ENCODE results near the gene FAM20A.
"Not testable (repeated sequence)": the region's sequence is repeated elsewhere in the genome, so short reads cannot be mapped to it uniquely, and the experiment has no call there.

The FAM20A gene

DNA sequence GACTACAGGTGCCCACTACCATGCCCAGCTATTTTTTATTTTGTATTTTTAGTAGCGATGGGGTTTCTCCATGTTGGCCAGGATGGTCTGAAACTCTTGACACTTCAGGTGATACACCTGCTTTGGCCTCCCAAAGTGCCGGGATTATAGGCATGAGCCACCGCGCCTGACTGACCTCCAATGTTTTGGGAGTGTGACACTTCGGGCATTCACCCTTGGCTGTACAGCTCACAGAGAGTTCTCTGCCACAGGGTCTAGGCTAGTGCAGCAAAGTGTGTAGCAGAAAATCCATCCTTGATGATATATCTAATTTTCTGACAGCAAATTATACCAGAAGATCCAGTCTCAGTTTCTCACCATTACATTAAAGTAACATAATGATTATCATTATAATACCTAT, 14.1 kb downstream of the FAM20A start:
- no peak for TF ChIP-seq CTCF (IDR thresholded peaks at IDR 0.05; ENCODE audit: borderline replicate concordance, control extremely low read depth, extremely low read depth, insufficient read depth, missing control alignments)
- in situ Hi-C loops (cut with MboI; ENCODE audit: low sequenced_read_pairs, unreplicated experiment): no loop called here
- no peak for DNase-seq (ENCODE audit: low spot score)

GRCh38 chr17:68585643-68586042, 15.5 kb downstream of the FAM20A start:
- no peak for DNase-seq (ENCODE audit: low spot score)
- no peak for TF ChIP-seq CTCF (IDR thresholded peaks at IDR 0.05; ENCODE audit: borderline replicate concordance, control extremely low read depth, extremely low read depth, insufficient read depth, missing control alignments)
- in situ Hi-C loops (cut with MboI; ENCODE audit: low sequenced_read_pairs, unreplicated experiment): no loop called here

DNA sequence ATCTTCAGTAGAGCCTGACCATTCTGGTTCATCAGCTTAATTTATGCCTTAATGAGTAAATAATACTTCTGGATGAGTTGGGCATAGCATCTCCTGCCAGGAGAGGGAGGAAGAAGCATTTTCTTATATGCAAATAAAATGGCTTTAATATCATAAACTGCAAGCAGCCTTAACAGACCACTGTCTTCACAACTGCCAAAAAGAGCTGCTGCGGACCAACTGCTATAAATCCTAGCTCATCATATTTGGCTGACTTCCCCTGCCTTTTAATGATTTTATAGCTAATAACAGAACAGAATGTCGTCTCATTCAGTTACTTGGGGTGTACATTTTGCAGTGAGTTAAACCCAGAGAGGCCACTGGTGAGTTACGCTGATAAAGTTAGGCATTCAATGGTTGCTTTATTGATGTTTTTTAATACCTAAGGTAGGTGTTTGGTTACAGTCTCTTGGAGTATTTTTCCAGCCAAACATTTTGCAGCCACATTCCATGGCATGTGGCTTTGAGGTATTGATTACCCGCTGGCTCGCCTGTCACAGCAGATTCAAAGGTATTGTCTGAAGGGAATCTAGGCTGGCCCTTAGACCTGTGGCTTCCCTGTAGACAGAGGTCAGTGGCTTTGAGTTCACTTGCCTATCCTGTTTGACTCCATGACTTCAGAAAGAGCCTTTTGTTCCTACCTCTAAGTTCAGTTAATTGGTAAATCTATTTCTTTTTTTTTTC, 16.4 kb downstream of the FAM20A start:
- DNase-seq (ENCODE audit: low spot score): no peak
- in situ Hi-C loops (cut with MboI; ENCODE audit: low sequenced_read_pairs, unreplicated experiment): no loop called here
- no peak for TF ChIP-seq CTCF (IDR thresholded peaks at IDR 0.05; ENCODE audit: borderline replicate concordance, control extremely low read depth, extremely low read depth, insufficient read depth, missing control alignments)

DNA sequence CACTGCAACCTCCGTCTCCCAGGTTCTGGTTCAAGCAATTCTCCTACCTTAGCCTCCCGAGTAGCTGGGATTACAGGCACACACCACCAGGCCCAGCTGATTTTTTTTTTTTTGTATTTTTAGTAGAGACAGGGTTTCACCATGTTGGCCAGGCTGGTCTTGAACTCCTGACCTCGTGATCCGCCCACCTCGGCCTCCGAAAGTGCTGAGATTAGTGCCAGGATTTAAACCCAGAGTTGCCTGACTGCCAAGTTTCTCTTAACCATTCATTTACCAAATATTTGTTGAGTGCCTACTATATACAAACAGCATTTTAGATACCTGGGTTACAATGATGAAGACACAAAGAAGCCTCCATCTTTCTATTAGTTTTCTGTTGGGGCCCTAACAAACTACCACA, 18.3 kb downstream of the FAM20A start:
- DNase-seq (ENCODE audit: low spot score); in situ Hi-C loops (cut with MboI; ENCODE audit: low sequenced_read_pairs, unreplicated experiment): not testable (repeated sequence)

DNA sequence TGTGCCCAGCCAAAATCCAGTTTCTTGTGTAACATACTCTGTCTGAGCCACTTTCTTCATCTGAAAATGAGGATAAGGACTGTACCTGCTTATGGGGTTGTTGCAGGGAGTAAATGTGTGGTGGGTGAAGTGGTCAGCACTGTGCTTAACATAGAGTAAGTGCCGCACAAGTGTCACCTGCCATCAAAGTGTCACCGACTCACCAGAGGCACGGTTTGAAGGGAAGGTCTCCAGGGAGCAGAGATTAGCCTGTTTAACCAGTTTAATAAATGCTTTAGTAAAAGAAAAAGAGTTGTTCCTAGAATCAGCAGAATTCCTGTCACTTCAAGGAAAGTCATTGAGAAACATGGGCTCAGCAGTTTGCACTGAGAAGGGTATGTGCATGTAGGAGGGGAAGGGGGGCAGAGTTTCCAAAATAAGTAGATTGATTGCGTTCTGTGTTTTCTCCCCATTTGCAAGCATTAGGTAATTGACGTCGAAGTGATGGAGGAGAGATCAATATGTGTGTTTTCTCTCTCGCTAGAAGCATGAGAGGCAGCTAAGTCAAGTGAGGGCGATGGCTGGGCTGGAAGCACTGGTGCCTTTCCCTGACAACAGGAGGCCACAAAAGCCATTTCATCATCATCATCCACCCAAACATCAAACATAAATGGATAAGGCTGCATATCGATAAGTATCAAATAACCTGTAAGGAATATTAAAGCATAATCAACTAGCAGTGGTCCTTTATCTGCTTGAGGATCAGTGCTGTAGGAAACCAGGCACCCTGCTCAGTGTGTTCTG, 19.1 kb downstream of the FAM20A start:
- in situ Hi-C loops (cut with MboI; ENCODE audit: low sequenced_read_pairs, unreplicated experiment): no loop called here
- TF ChIP-seq CTCF (IDR thresholded peaks at IDR 0.05; ENCODE audit: borderline replicate concordance, control extremely low read depth, extremely low read depth, insufficient read depth, missing control alignments): no peak
- DNase-seq (ENCODE audit: low spot score): no peak

DNA sequence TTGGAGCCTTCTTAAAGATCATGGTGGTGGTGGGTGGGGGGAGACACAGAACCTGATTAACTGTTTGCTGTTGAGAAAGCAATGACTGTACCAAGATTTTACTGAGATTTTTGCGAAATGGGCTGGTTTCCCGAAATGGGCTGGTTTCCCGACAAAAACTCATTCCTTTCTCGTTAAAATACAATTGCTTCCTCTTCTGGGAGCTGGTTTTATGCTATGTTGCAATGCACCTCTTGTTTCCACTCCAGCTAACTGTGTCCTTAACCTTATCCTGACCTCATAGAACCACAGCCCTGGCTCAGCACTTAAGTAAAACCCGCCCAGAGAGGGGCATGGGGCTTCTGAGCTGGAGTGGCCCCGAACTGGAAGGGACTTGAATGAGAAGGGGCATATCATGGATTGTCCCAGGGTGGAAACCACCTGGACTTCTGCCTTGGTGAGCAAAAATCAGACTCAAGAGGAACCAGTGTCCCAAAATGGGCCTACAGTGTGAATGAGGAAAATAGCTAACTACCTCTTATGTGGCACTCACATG, 20.9 kb downstream of the FAM20A start:
- no peak for TF ChIP-seq CTCF (IDR thresholded peaks at IDR 0.05; ENCODE audit: borderline replicate concordance, control extremely low read depth, extremely low read depth, insufficient read depth, missing control alignments)
- in situ Hi-C loops (cut with MboI; ENCODE audit: low sequenced_read_pairs, unreplicated experiment): no loop called here
- DNase-seq (ENCODE audit: low spot score): no peak
